Endodermal cell (in vitro differentiated cells): ENCODE results near the gene XRCC1. TPM values are rescaled to one million over a fixed set of nuclear protein-coding genes. Genes with fewer than 3 reads are reported as not detected.

Experiments used
- DNase-seq: peaks from one replicate; pipeline ENCODE4 v3.0.0-alpha.2; 2017
- H3K27ac ChIP-seq: 2 replicates; pipeline ENCODE4 v1.5.1; 2013; ENCODE audit warnings: mild to moderate bottlenecking, low read depth, low read length, moderate library complexity
- H3K27me3 ChIP-seq: 2 replicates; pipeline ENCODE4 v1.6.1; 2013; ENCODE audit warnings: mild to moderate bottlenecking, low read length, moderate library complexity; ENCODE audit not compliant: insufficient read depth, control insufficient read depth, poor library complexity, severe bottlenecking
- H3K36me3 ChIP-seq: 2 replicates; pipeline ENCODE4 v1.7.0; 2013; ENCODE audit warnings: mild to moderate bottlenecking, low read length, moderate library complexity; ENCODE audit not compliant: control insufficient read depth, insufficient read depth
- H3K4me1 ChIP-seq: one replicate; pipeline ENCODE4 v1.7.0; 2013; ENCODE audit warnings: low read length; ENCODE audit not compliant: control insufficient read depth, insufficient read depth
- H3K4me3 ChIP-seq: 2 replicates; pipeline ENCODE4 v1.5.1; 2013; ENCODE audit warnings: mild to moderate bottlenecking, low read length, moderate library complexity
- H3K9ac ChIP-seq: 2 replicates; pipeline ENCODE4 v1.6.1; 2013; ENCODE audit warnings: mild to moderate bottlenecking, low read length, moderate library complexity; ENCODE audit not compliant: poor library complexity, severe bottlenecking; ENCODE audit errors: extremely low read depth
- H3K9me3 ChIP-seq: 2 replicates; pipeline ENCODE4 v1.6.1; 2013; ENCODE audit warnings: mild to moderate bottlenecking, low read length, moderate library complexity; ENCODE audit not compliant: control insufficient read depth
- H3K27ac Mint-ChIP-seq: 2 replicates; pipeline ENCODE4 v1.8.0; 2020; ENCODE audit warnings: mixed read lengths
- H3K27me3 Mint-ChIP-seq: 2 replicates; pipeline ENCODE4 v1.8.0; 2021; ENCODE audit warnings: mild to moderate bottlenecking, mixed read lengths; ENCODE audit not compliant: insufficient read depth
- H3K36me3 Mint-ChIP-seq: 2 replicates; pipeline ENCODE4 v1.8.0; 2020; ENCODE audit warnings: low read depth, mixed read lengths
- H3K4me1 Mint-ChIP-seq: 2 replicates; pipeline ENCODE4 v1.8.0; 2020; ENCODE audit warnings: mixed read lengths
- H3K4me3 Mint-ChIP-seq: 2 replicates; pipeline ENCODE4 v1.8.0; 2020; ENCODE audit warnings: mild to moderate bottlenecking, moderate library complexity, mixed read lengths
- H3K9me3 Mint-ChIP-seq: 2 replicates; pipeline ENCODE4 v1.8.0; 2020; ENCODE audit warnings: mild to moderate bottlenecking, mixed read lengths
- WGBS, 2 experiments: methylation state at CpG; one replicate each; pipeline versions ENCODE4 v1.1.5 to v1.1.7; 2013; ENCODE audit warnings: missing lambda C conversion rate in 2 of 2, mixed read lengths in 1 of 2; ENCODE audit not compliant: insufficient coverage in 1 of 2, insufficient read length in 1 of 2; 5-methylcytosine and 5-hydroxymethylcytosine counted together
- total RNA-seq, 2 donors: library from RNA; stranded (reverse); fragmentation: NEBNext Ultra II Directional in 1 of 2; extraction: Animal tissue kit (Norgen Biotek cat#: 25700) in 1 of 2; gene quantifications; 2 replicates in 1 of 2; 3 replicates in 1 of 2; pipeline ENCODE4 v1.2.1, GENCODE V29; 2021
- TF ChIP-seq, protein P1 (sequence below): fragments of 200-600 bp; sonication (generic); conservative IDR thresholded peaks from 2 replicates; pipeline ENCODE4 v1.5.0; 2021; ENCODE audit warnings: antibody characterized with exemption, mild to moderate bottlenecking

Gene XRCC1
- total RNA-seq, 2 donors from 2014 or later, result 48.8 to 52.1 TPM

DNA sequence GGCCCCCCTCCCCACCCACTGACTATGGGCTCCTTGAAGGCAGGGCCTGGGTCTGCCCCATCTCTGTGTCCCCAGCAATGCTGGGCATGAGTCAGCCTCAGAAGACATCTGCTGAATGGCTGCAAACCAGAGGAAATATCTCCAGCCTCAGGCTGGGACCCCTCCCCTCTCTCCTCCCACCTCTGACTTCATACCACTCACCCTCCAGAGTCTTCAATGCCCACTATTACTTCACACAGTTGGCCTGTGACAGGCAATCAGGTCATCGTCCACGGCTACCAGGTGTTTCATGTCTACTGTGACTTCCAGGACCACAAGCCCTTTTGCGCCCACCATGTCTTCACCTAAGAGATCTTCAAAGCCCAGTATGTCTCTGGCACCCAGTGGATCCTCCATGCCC, 36.5 kb upstream of the XRCC1 start, which contains the start of gene SRRM5:
Gene SRRM5, plus strand, starts transcription at position 301 of the 400 bp plus-strand sequence. Its CDS starts 34 bp downstream, at position 335.
- peaks cover 44% of the 10 kb centered on the region for H3K36me3 ChIP-seq
- H3K4me3 Mint-ChIP-seq, result no peak within 1 kb of the TSS

DNA sequence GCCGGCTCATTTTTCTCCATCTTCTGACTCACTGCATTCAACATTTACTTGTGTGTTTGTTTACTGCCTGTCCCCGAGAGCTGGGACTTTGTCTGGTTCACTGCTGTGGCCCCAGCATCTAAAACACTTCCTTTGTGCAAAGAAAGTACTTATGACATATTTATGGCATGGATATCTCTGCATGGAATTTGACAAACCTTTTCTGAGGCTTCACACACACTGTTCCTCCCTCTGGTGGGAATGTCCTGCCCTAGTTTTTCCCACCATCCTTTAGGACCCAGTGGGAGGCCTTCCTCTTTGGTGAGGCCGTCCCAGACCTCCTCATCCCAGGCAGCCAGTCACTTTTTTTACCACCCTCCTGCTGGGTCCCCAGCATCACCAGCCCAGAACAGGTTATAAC, 35.2 kb upstream of the XRCC1 start:
- Histone ChIP-seq H3K4me3 (no peak overlapping the region), H3K4me1 (no peaks in the 10 kb centered on the region), H3K9me3 (no peaks in the 10 kb centered on the region), H3K9ac (no peak overlapping the region), H3K36me3 (peaks cover 54% of the 10 kb centered on the region), H3K27me3 (no peaks in the 10 kb centered on the region), H3K27ac (no peak overlapping the region)
- Mint-ChIP-seq H3K9me3 (no peaks in the 10 kb centered on the region), H3K27me3 (no peaks in the 10 kb centered on the region), H3K4me3 (no peak overlapping the region), H3K4me1 (peaks cover 4% of the 10 kb centered on the region), H3K36me3 (peaks cover 55% of the 10 kb centered on the region), H3K27ac (peak overlapping the region; percentile 63)
- 84 to 88% methylated on average over 3 of the region's 3 CpGs for WGBS, 2 experiments
- DNase-seq, result peak; percentile 76
- TF ChIP-seq, protein P1, sequence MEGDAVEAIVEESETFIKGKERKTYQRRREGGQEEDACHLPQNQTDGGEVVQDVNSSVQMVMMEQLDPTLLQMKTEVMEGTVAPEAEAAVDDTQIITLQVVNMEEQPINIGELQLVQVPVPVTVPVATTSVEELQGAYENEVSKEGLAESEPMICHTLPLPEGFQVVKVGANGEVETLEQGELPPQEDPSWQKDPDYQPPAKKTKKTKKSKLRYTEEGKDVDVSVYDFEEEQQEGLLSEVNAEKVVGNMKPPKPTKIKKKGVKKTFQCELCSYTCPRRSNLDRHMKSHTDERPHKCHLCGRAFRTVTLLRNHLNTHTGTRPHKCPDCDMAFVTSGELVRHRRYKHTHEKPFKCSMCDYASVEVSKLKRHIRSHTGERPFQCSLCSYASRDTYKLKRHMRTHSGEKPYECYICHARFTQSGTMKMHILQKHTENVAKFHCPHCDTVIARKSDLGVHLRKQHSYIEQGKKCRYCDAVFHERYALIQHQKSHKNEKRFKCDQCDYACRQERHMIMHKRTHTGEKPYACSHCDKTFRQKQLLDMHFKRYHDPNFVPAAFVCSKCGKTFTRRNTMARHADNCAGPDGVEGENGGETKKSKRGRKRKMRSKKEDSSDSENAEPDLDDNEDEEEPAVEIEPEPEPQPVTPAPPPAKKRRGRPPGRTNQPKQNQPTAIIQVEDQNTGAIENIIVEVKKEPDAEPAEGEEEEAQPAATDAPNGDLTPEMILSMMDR, result no peak

More for the DNA sequence above, 36.5 kb upstream of the XRCC1 start, which contains the start of gene SRRM5:
- no peak within 1 kb of the TSS for H3K4me3 ChIP-seq
- no peak for DNase-seq
- H3K9me3 ChIP-seq, result no peaks in the 10 kb centered on the region
- H3K27ac ChIP-seq, result no peak within 1 kb of the TSS
- 94 to 95% methylated on average over 3 of the region's 3 CpGs for WGBS, 2 experiments
- H3K9ac ChIP-seq, result no peak within 1 kb of the TSS
- H3K27me3 ChIP-seq, result no peaks in the 10 kb centered on the region
- Mint-ChIP-seq H3K27ac (peak within 1 kb of the TSS; percentile 63), H3K9me3 (no peaks in the 10 kb centered on the region), H3K4me1 (peaks cover 4% of the 10 kb centered on the region), H3K27me3 (no peaks in the 10 kb centered on the region), H3K36me3 (peaks cover 48% of the 10 kb centered on the region)
- no peaks in the 10 kb centered on the region for H3K4me1 ChIP-seq
- TF ChIP-seq, protein P1, result no peak

DNA sequence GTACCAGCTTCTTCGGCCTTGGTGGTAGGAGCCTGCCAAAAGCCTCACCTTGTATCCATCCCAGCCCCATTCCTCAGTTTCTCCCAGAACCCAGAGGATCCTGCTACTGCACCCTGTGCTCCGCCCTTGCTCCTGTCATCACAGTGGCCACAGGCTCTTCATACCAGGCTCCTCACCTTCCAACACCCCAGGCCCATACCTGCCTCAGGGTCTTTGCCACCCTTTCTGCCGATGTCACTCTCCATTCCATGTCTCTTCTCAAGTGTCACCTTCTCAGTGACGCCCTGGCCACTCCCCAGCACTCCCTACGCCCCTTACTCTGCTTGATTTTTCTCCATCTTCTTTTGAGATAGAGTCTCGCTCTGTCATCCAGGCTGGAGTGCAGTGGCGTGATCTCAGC, 34.5 kb upstream of the XRCC1 start:
- H3K9me3 Mint-ChIP-seq, result no peaks in the 10 kb centered on the region
- Histone ChIP-seq H3K9me3 (no peaks in the 10 kb centered on the region), H3K27ac (no peak overlapping the region), H3K36me3 (peaks cover 54% of the 10 kb centered on the region), H3K4me1 (no peaks in the 10 kb centered on the region), H3K27me3 (no peaks in the 10 kb centered on the region), H3K4me3 (no peak overlapping the region), H3K9ac (no peak overlapping the region)
- peaks cover 56% of the 10 kb centered on the region for H3K36me3 Mint-ChIP-seq
- WGBS, 2 experiments, result 82 to 98% methylated on average over 5 to 7 of the region's 7 CpGs
- TF ChIP-seq, protein P1, result no peak
- no peak overlapping the region for H3K4me3 Mint-ChIP-seq
- H3K27ac Mint-ChIP-seq, result no peak overlapping the region
- peaks cover 4% of the 10 kb centered on the region for H3K4me1 Mint-ChIP-seq
- no peak for DNase-seq
- H3K27me3 Mint-ChIP-seq, result no peaks in the 10 kb centered on the region
